WERI-Rb-1 (cell line): ENCODE measurements around the gene PRKACG.

Experiments used
- DNase-seq: peaks from one replicate; pipeline ENCODE4 v3.0.0-alpha.2; 2020
- H3K27ac ChIP-seq: fragments of 250-450 bp; sonication (Bioruptor Pico); 2 replicates; pipeline ENCODE4 v1.5.1; 2020; ENCODE audit warnings: mild to moderate bottlenecking, moderate library complexity
- H3K27me3 ChIP-seq: fragments of 250-450 bp; sonication (Bioruptor Pico); 2 replicates; pipeline ENCODE4 v1.5.1; 2021; ENCODE audit warnings: mild to moderate bottlenecking, low read depth, moderate library complexity; ENCODE audit not compliant: insufficient read depth, severe bottlenecking
- H3K36me3 ChIP-seq: fragments of 250-450 bp; sonication (Bioruptor Pico); 2 replicates; pipeline ENCODE4 v1.5.1; 2020; ENCODE audit warnings: mild to moderate bottlenecking, moderate library complexity
- H3K4me3 ChIP-seq: 2 replicates; pipeline ENCODE4 v1.5.1; 2011; ENCODE audit warnings: low read depth, mild to moderate bottlenecking, control low read depth, low read length
- H3K9me3 ChIP-seq: fragments of 250-450 bp; sonication (Bioruptor Pico); 2 replicates; pipeline ENCODE4 v1.5.1; 2021; ENCODE audit warnings: mild to moderate bottlenecking, moderate library complexity; ENCODE audit not compliant: severe bottlenecking
- CTCF ChIP-seq: IDR thresholded peaks from 2 replicates; pipeline ENCODE4 v1.5.1; 2011; ENCODE audit warnings: low read depth, mild to moderate bottlenecking, control low read depth, inconsistent platforms, low read length

PRKACG gene

GRCh38 chr9:68978501-68978900 is 35.4 kb downstream of the PRKACG start:
- no peak overlapping the region for H3K27ac ChIP-seq
- H3K9me3 ChIP-seq: no peaks in the 10 kb centered on the region
- H3K36me3 ChIP-seq: no peaks in the 10 kb centered on the region
- peaks cover 12% of the 10 kb centered on the region for H3K27me3 ChIP-seq
- no peak for TF ChIP-seq CTCF
- no peak for DNase-seq
- H3K4me3 ChIP-seq: no peak overlapping the region

GRCh38 chr9:68978066-68978465 is 35.8 kb downstream of the PRKACG start:
- TF ChIP-seq CTCF: no peak
- Histone ChIP-seq H3K36me3 (no peaks in the 10 kb centered on the region), H3K27me3 (peaks cover 12% of the 10 kb centered on the region), H3K4me3 (no peak overlapping the region), H3K27ac (no peak overlapping the region), H3K9me3 (no peaks in the 10 kb centered on the region)
- no peak for DNase-seq

GRCh38 chr9:68975365-68976043 is 38.4 kb downstream of the PRKACG start:
- H3K4me3 ChIP-seq: no peak overlapping the region
- no peaks in the 10 kb centered on the region for H3K36me3 ChIP-seq
- no peak for TF ChIP-seq CTCF
- no peak for DNase-seq
- H3K27me3 ChIP-seq: peaks cover 12% of the 10 kb centered on the region
- H3K27ac ChIP-seq: no peak overlapping the region
- no peaks in the 10 kb centered on the region for H3K9me3 ChIP-seq

GRCh38 chr9:68974901-68975300 is 39.0 kb downstream of the PRKACG start:
- Histone ChIP-seq H3K9me3 (no peaks in the 10 kb centered on the region), H3K27me3 (peaks cover 12% of the 10 kb centered on the region), H3K27ac (no peak overlapping the region), H3K4me3 (no peak overlapping the region), H3K36me3 (no peaks in the 10 kb centered on the region)
- DNase-seq: no peak
- TF ChIP-seq CTCF: no peak

- Histone ChIP-seq H3K27ac (no peak overlapping the region), H3K36me3 (no peaks in the 10 kb centered on the region), H3K9me3 (no peaks in the 10 kb centered on the region), H3K27me3 (peaks cover 12% of the 10 kb centered on the region), H3K4me3 (no peak overlapping the region)
- DNase-seq: no peak
- TF ChIP-seq CTCF: no peak
These were observed 39.5 kb downstream of the PRKACG start for GRCh38 chr9:68974431-68974830.

GRCh38 chr9:68973619-68974018 is 40.3 kb downstream of the PRKACG start:
- no peak for DNase-seq
- H3K4me3 ChIP-seq: no peak overlapping the region
- no peaks in the 10 kb centered on the region for H3K9me3 ChIP-seq
- no peak for TF ChIP-seq CTCF
- no peaks in the 10 kb centered on the region for H3K36me3 ChIP-seq
- no peak overlapping the region for H3K27ac ChIP-seq
- peaks cover 11% of the 10 kb centered on the region for H3K27me3 ChIP-seq
